A673 (cell line): ENCODE data around the gene PSMB8. TPM values are rescaled to one million over a fixed set of nuclear protein-coding genes. Genes with fewer than 3 reads are reported as not detected.
"Not testable (repeated sequence)": the region's sequence is repeated elsewhere in the genome, so short reads cannot be mapped to it uniquely, and the experiment has no call there.

ENCODE experiments used
- BruUV-seq: library from RNA; stranded (reverse); fragments of 400-500 nt; replicated peaks from 2 replicates; lab custom pipeline; 2021; lab: Mats Ljungman, UMichigan
- CTCF ChIA-PET: fragments of 300-600 bp; sonication (Branson Sonifier 250); formaldehyde crosslinking; loops from one replicate; lab custom pipeline; 2022; ENCODE audit warnings: antibody characterized with exemption; lab: Charles Lee
- POLR2A ChIA-PET: fragments of 300-600 bp; sonication (Branson Sonifier 250); formaldehyde crosslinking; loops from one replicate; lab custom pipeline; 2022; ENCODE audit warnings: antibody characterized with exemption; ENCODE audit not compliant: low non-redundant PET; lab: Charles Lee
- DNase-seq: peaks from one replicate; pipeline ENCODE4 v3.0.0-alpha.2; 2015; ENCODE audit warnings: low spot score
- H3K27ac ChIP-seq: fragments of 200-600 bp; sonication (generic); 2 replicates; pipeline ENCODE4 v1.5.1; 2016; ENCODE audit warnings: mixed run types, low read depth, mild to moderate bottlenecking, mixed read lengths, antibody characterized with exemption, low read length; ENCODE audit not compliant: poor library complexity, severe bottlenecking
- H3K27me3 ChIP-seq: fragments of 200-600 bp; sonication (generic); replicated peaks from 2 replicates; pipeline ENCODE4 v1.6.1; 2017; ENCODE audit warnings: mixed run types, low read depth, mild to moderate bottlenecking, mixed read lengths, antibody characterized with exemption, low read length; ENCODE audit not compliant: insufficient read depth, poor library complexity
- H3K36me3 ChIP-seq: fragments of 200-600 bp; sonication (generic); 2 replicates; pipeline ENCODE4 v1.6.1; 2016; ENCODE audit warnings: mixed run types, mild to moderate bottlenecking, mixed read lengths, antibody characterized with exemption, low read length; ENCODE audit not compliant: insufficient read depth, poor library complexity, severe bottlenecking
- H3K4me1 ChIP-seq: fragments of 200-600 bp; sonication (generic); 2 replicates; pipeline ENCODE4 v1.6.1; 2017; ENCODE audit warnings: mixed run types, mild to moderate bottlenecking, mixed read lengths, antibody characterized with exemption, low read length; ENCODE audit not compliant: insufficient read depth, poor library complexity, severe bottlenecking
- H3K4me3 ChIP-seq: fragments of 200-600 bp; sonication (generic); 2 replicates; pipeline ENCODE4 v1.5.1; 2016; ENCODE audit warnings: low read depth, mixed run types, mild to moderate bottlenecking, mixed read lengths, low read length; ENCODE audit not compliant: poor library complexity, severe bottlenecking
- H3K9me3 ChIP-seq: fragments of 200-600 bp; sonication (generic); 2 replicates; pipeline ENCODE4 v1.6.1; 2016; ENCODE audit warnings: mixed run types, low read depth, mild to moderate bottlenecking, mixed read lengths, antibody characterized with exemption, low read length; ENCODE audit not compliant: poor library complexity, severe bottlenecking
- CTCF ChIP-seq: fragments of 300-800, 200-600 bp; sonication (generic); conservative IDR thresholded peaks from 2 replicates; pipeline ENCODE4 v1.5.1; 2017; ENCODE audit warnings: low read depth, mild to moderate bottlenecking, antibody characterized with exemption, low read length, moderate library complexity, mixed read lengths
- EZH2 ChIP-seq: fragments of 200-600 bp; sonication (generic); IDR thresholded peaks from 2 replicates; pipeline ENCODE4 v1.6.1; 2017; ENCODE audit warnings: borderline replicate concordance, low read depth, mild to moderate bottlenecking, mixed read lengths, antibody characterized with exemption, low read length; ENCODE audit not compliant: poor library complexity, severe bottlenecking
- intact Hi-C: fragments of 100-400 bp; cut with micrococcal nuclease; formaldehyde crosslinking; loops from one replicate; pipeline ENCODE4 v1.10.0; 2022; ENCODE audit not compliant: unreplicated experiment
- total RNA-seq: library from RNA; stranded (reverse); gene quantifications from 2 replicates; pipeline ENCODE4 v1.2.3, GENCODE V29; 2021

The PSMB8 gene
- total RNA-seq, 1 experiment from 2014 or later, result 20.2 TPM

- no peak overlapping the region for H3K4me3 ChIP-seq
- H3K36me3 ChIP-seq, result no peaks in the 10 kb centered on the region
- H3K27ac ChIP-seq, result no peak overlapping the region
- no TSS peak for BruUV-seq
- H3K4me1 ChIP-seq, result peaks cover 5% of the 10 kb centered on the region
- no peak for TF ChIP-seq EZH2
- peak; percentile 67 for TF ChIP-seq CTCF
- ChIA-PET CTCF (interaction anchor here (0.6 to 2.2 kb wide), 5 partner anchors 11 to 103 kb away, joined by 3 to 20 read pairs (median 4); partner anchors contain the start of gene TAP2), POLR2A (no interaction called here)
- intact Hi-C loops, result loop anchor here (1.0 to 2.0 kb wide), 2 partner anchors 67 to 100 kb away; partner anchors contain the start of gene HLA-DMA
- H3K27me3 ChIP-seq, result no peaks in the 10 kb centered on the region
- H3K9me3 ChIP-seq, result no peaks in the 10 kb centered on the region
- peak; percentile 79 for DNase-seq
These were observed 41.9 kb upstream of the PSMB8 start for GRCh38 chr6:32885698-32886286.

GRCh38 chr6:32883789-32884188 lies 39.9 kb upstream of the PSMB8 start:
- no peaks in the 10 kb centered on the region for H3K9me3 ChIP-seq
- H3K4me3 ChIP-seq, result no peak overlapping the region
- BruUV-seq, result no TSS peak
- no peak for TF ChIP-seq CTCF
- no peak for TF ChIP-seq EZH2
- H3K27ac ChIP-seq, result no peak overlapping the region
- no peaks in the 10 kb centered on the region for H3K36me3 ChIP-seq
- peaks cover 5% of the 10 kb centered on the region for H3K4me1 ChIP-seq
- ChIA-PET CTCF (interaction anchor here (0.5 to 1.1 kb wide), 3 partner anchors 11 to 103 kb away, joined by 3 to 4 read pairs (median 3); no protein-coding TSS in a partner anchor), POLR2A (no interaction called here)
- DNase-seq, result peak; percentile 65
- no peaks in the 10 kb centered on the region for H3K27me3 ChIP-seq
- intact Hi-C loops, result no loop called here

GRCh38 chr6:32882879-32883250 lies 39.0 kb upstream of the PSMB8 start:
- no peak for DNase-seq
- intact Hi-C loops, result no loop called here
- H3K27me3 ChIP-seq, result peaks cover 1% of the 10 kb centered on the region
- no peak overlapping the region for H3K27ac ChIP-seq
- peaks cover 5% of the 10 kb centered on the region for H3K4me1 ChIP-seq
- ChIA-PET POLR2A (no interaction called here), CTCF (no interaction called here)
- TF ChIP-seq CTCF (no peak), EZH2 (no peak)
- H3K36me3 ChIP-seq, result no peaks in the 10 kb centered on the region
- no peak overlapping the region for H3K4me3 ChIP-seq
- no TSS peak for BruUV-seq
- H3K9me3 ChIP-seq, result no peaks in the 10 kb centered on the region

GRCh38 chr6:32880962-32881361 lies 37.1 kb upstream of the PSMB8 start:
- H3K36me3 ChIP-seq, H3K4me1 ChIP-seq, H3K27ac ChIP-seq, intact Hi-C loops, BruUV-seq, H3K4me3 ChIP-seq, POLR2A ChIA-PET, H3K9me3 ChIP-seq, DNase-seq, CTCF ChIA-PET: not testable (repeated sequence)
- H3K27me3 ChIP-seq, result peaks cover 17% of the 10 kb centered on the region
